GDM1 (cell line): ENCODE data around the gene SRD5A1.

Experiments
- DNase-seq: peaks from one replicate; lab custom pipeline; 2025; lab: John Stamatoyannopoulos, UW

Gene SRD5A1

DNA sequence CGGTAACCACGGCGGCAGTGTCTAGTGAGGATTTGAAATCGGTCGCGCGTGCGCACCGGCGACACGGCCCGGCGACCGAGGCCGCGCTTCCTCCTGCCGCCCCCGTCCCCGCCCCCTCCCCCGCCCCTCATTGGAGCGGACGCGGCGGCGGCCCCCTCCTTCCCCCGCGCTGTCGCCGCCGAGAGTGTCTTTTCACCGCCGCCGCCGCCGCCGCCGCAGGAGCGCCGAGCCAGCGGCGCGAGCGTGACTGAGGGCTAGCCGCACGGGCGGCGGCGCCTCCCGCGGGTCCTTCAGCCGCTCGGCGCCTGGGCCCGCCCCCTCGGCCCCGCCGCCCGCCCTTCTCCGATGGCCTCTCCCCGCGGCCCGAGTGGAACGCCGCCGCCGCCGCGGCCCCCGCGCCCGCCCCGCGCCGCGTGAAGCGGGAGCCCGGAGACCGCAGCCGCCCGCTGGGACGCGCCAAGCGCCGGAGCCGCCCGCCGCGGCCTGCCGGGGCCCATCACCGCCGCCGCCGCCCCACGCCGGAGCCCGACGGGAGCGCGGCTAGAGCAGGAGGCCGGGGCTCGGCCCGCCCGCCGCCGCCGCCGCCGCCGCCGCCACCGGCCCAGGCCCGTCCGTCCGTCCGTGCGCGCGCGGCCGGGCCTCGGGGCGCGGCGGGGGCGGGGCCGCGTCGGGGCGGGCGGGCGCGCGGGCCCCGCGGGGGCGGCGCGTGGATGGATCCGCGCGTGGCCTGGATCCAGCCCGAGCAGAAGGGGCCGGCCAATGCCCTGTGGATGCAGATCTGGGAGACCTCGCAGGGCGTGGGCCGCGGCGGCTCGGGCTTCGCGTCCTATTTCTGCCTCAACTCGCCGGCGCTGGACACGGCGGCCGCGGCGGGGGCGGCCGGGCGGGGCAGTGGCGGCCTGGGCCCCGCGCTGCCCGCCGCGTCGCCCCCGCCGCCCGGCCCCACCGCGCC lies 80.3 kb downstream of the SRD5A1 start, which contains the start of gene TENT4A:
Gene TENT4A (plus strand): TSS at position 159 of the 952 bp plus-strand sequence. CDS start 552 bp downstream, at position 711.
- DNase-seq, result no peak

DNA sequence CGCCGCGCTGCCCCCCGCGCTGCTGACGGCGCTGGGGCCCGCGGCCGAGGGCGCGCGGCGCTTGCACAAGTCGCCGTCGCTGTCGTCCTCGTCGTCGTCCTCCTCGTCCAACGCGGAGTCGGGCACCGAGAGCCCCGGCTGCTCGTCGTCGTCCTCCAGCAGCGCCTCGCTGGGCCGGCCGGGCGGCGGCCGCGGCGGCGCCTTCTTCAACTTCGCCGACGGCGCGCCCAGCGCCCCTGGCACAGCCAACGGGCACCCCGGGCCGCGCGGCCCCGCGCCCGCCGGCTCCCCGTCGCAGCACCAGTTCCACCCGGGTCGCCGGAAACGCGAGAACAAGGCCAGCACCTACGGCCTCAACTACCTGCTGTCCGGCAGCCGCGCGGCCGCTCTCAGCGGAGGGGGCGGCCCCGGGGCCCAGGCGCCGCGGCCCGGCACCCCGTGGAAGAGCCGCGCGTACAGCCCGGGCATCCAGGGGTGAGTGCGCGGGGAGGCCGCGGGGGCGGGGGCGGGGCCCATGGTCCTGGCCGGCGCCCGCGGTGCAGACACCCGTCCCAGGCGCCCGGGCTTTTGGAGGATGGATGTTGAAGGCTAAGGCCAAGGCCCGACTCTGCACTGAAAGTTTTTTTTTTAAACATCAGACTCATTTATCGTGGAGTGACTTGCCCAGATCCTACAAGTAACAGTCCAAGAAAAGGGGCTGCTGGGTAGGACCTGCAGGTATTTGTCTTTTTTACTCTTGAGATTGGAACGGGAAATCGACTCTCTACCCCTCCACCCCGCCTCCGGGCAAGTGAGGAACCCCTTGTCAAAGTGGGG lies 81.2 kb downstream of the SRD5A1 start:
- no peak for DNase-seq

DNA sequence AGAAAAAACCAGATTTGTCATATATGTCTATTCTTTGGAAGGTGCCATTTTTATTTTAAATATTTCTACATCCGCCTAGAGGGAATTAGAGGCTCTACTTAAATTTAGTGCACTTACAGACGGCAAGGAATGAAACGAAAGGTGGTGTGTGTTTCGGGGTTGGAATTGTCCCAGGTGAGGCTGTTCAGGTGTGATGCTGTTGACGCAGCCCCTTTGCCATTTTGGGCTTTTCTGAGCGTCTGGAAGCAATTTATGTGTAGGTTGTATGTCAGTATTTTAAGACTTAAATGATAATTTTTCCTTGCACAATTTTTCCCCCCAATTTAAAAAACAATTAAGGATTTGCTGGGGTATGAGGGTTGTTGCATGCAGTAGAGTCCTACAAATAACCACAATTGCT lies 82.0 kb downstream of the SRD5A1 start:
- no peak for DNase-seq

DNA sequence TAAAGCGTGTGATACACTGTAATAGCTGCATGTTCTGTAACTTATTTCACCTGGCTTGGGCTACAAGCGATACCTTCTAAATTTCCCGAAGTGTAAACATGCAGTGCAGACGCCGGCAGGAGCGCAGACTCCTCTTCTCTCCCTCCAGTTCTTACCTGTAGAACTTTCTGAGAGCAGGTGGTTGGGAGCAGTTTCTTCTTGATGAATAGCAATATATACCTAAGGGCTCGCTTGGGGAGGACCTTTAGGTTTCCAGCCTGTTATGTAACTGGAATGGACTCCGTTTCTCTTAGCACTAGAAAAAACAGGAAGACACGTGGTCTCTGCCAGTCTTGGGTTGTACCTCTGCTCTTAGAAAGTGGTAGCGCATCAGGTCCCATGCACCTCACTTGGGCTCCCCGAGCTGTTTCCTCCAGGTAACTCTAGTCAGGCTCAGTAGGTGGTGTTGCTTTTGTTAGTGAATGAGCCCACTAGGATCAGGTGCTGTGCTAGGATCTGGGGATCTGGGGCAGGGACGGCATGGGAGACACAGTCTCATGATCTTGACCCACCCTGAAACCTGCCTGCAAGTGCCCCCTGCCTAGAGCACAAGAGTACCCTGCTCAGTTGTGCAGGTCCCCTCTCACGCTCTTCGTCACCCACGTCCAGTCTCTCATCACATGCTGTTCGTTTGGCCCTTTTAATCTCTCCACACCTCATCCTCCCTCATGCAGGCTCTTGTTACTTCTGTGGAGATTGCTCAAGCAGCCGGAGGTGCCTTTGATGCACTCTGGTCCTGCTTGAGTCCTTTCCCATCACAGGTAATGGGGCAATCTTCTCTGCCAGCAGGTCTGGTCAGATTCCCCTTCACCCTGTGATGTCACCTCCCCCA lies 82.8 kb downstream of the SRD5A1 start:
- DNase-seq, result no peak

DNA sequence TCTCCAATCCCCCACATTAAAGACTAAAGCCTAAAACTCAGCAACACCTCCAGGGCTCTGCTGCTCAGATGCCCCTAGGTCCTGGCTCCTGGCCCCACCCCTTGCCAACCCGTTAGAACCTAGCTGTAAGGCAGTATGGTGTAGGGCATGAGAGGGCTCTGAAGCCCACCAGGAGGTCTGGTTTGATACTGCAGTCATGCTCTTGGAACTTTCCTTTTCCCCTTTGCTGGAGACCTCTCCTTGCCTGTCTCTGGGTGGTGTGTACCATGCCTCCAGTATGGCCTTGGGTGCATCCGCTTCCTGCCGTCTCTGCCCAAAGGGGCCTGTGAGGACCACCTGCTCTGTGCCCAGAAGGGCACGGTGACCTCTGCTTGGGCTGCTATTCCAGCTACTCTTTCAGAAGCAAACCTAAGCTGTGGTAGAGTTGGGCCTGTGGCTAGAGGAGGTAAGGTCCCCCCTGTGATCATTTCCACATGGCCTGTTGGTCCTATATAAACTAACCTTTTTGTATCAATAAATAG lies 83.4 kb downstream of the SRD5A1 start:
- no peak for DNase-seq

GRCh38 chr5:6717247-6717646 lies 84.0 kb downstream of the SRD5A1 start:
- no peak for DNase-seq

GRCh38 chr5:6717687-6718086 lies 84.4 kb downstream of the SRD5A1 start:
- DNase-seq, result no peak

- DNase-seq, result no peak
These were observed 85.0 kb downstream of the SRD5A1 start for GRCh38 chr5:6718161-6718681.

DNA sequence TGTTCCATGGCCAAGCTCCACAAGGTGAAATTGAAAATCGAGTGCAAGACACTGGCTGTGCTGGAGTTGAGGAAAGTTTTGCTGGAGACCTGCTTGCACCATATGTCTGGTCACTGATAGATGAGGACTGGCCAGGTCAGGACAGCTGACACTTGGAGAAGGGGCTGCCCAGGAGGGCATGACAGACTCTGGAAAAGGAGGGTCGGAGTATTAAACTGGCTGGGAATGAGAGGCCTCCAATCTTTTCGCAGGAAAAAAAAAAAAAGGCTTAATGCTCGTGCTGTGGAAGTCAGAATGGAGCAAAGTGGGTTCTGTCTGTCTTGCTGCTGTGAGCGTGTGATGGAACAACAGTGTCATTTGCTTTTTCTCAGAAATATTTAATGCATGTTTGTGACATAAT lies 85.5 kb downstream of the SRD5A1 start:
- no peak for DNase-seq

GRCh38 chr5:6719417-6719816 lies 86.2 kb downstream of the SRD5A1 start:
- no peak for DNase-seq

DNA sequence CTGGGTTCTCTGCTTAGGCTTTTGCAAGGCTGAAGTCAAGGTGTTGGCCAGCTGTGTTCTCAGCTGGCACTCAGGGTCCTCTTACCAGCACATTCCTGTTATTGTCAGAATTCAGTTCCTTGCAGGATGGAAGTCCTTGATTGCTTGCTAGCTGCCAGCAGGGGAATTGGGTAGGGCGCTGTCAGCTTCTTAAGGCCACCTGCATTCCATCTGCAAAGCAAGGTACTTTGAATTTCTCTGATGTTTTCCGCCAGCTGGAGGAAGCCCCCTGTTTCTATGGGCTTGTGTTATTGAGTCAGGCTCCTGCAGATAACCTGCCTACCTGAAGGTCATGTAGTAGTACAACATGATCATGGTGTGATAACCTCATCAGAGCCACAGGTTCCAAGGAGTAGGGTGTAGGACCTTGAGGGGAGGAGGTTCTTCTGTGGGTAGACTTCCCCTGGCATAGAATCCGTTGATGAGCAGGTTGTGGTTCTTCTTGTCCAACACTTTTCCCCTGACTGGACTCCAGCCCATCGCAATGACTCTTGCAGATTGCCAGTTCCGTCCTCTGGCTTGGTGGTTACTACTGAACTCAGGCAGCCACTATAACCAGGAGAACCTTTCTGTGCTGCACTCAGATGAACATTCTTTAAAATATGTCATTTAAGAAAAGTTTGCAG lies 86.8 kb downstream of the SRD5A1 start:
- DNase-seq, result no peak

DNA sequence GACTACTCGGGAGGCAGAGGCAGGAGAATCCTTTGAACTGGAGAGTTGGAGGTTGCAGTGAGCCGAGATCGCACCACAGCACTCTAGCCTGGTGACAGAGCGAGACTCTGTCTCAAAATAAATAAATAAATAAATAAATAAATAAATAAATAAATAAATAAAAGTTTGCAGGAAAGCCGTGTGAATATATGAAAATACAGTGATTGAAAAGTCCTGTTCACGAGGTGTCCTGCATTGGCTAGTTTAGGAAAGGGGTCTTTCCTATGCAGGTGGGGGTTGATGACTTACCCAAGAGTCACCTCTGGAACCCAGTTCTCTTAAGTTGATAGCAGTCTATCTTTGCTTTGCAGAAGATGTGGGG lies 87.3 kb downstream of the SRD5A1 start:
- DNase-seq, result no peak

DNA sequence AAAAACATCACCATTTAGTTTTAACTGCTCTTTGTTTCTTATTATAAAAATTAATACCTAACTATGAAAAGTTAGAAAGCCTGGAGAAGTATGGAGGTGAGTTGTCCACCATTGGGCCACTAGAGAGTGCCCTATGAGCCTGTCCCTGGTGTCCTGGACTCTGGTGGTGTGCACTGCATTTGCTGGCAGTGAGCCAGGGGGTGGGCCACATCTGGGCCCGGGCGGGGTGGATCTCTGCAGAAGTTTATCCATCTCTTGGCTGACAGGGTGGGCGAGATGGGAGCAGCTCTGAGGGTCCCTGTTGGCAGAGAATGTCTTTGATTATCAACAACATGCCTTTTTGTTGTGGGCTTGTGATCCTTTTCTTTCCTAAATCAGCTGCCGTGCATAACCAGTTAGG lies 88.2 kb downstream of the SRD5A1 start:
- no peak for DNase-seq

DNA sequence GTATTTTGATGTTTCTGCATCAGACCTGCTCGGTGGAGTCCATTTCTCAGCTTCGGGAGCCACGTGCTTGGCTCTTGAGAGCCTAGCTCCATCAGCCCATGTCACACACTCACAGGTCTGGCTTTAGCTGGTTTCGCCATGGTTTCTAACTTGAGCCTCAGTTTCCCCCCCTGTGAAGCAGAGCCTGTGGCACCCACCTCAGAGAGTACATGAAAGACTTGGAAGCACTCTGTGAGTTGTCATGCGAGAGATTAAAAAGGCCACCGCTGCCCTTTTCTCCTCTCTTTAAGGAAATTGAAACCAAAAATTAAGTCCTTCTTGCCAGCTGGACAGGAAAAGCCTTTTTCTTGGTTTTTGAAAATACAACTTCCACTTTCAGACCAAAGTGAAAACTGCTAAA lies 88.8 kb downstream of the SRD5A1 start:
- no peak for DNase-seq

GRCh38 chr5:6723122-6723815 lies 90.0 kb downstream of the SRD5A1 start:
- DNase-seq, result no peak

DNA sequence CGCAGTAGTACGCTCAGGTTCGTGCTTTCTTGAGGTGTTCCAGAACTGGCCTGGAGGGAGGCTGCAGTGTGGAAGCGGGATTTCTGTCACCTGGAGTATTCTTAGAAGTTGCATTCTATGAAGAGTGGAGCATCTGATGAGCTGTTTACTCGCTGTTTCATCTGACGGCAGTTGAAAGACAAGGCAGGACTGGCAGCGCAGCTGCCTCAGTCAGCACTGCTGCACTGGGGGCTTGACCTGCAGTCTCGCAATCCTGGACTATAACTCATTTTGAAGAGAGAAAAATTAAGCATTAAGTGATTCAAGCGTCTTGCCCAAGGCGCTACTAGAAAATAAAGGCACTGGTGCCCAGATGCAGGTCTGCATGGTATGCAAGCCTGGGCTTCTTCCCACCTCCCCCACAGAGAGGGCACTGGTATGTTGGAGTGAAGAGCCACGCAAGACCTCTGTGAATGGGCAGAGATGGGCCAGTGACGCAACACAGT lies 90.6 kb downstream of the SRD5A1 start:
- DNase-seq, result no peak
